Measurements from ENCODE around the gene DAND5.

DNA sequence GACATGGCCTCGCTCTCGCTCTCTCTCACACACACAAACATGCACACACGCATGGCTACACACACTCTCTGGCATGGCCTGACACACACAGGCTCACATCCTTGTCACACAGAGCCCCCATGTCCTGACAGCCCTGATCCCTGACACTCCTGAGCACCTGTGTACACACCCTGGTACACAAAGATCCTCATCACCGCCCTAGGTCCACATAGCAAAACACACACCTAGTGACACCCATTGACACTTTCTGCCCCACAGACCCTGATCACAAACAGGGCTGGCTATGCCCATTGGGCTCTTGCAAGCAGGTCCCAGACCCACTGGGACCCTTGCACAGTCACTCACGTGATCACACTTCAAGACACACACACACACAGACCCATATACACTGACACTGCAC is 21.9 kb downstream of the DAND5 start:
- TF ChIP-seq, protein P1, sequence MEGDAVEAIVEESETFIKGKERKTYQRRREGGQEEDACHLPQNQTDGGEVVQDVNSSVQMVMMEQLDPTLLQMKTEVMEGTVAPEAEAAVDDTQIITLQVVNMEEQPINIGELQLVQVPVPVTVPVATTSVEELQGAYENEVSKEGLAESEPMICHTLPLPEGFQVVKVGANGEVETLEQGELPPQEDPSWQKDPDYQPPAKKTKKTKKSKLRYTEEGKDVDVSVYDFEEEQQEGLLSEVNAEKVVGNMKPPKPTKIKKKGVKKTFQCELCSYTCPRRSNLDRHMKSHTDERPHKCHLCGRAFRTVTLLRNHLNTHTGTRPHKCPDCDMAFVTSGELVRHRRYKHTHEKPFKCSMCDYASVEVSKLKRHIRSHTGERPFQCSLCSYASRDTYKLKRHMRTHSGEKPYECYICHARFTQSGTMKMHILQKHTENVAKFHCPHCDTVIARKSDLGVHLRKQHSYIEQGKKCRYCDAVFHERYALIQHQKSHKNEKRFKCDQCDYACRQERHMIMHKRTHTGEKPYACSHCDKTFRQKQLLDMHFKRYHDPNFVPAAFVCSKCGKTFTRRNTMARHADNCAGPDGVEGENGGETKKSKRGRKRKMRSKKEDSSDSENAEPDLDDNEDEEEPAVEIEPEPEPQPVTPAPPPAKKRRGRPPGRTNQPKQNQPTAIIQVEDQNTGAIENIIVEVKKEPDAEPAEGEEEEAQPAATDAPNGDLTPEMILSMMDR (IDR thresholded peaks at IDR 0.05): no peak
- no peak for TF ChIP-seq ZFX (IDR thresholded peaks at IDR 0.05; ENCODE audit: borderline replicate concordance)
